Parathyroid adenoma (tissue), 2 donors: ENCODE data around the gene TCF15.
A peak's percentile ranks its signal among the peaks of the same experiment; 100 is the strongest.

ENCODE experiments used
- H2AFZ ChIP-seq: fragments of 300-600 bp; sonication (generic); one replicate; pipeline ENCODE4 v1.7.0; 2017; ENCODE audit warnings: antibody characterized with exemption, mild to moderate bottlenecking
- H3K27ac ChIP-seq: fragments of 300-600 bp; sonication (generic); one replicate; pipeline ENCODE4 v1.7.0; 2017
- H3K27me3 ChIP-seq: fragments of 300-600 bp; sonication (generic); one replicate; pipeline ENCODE4 v1.7.0; 2017; ENCODE audit warnings: low read length; ENCODE audit not compliant: control insufficient read depth, insufficient read depth
- H3K36me3 ChIP-seq: fragments of 300-600 bp; sonication (generic); one replicate; pipeline ENCODE4 v1.7.0; 2017; ENCODE audit warnings: low read length; ENCODE audit not compliant: control insufficient read depth, insufficient read depth
- H3K4me1 ChIP-seq: fragments of 300-600 bp; sonication (generic); one replicate; pipeline ENCODE4 v1.7.0; 2017; ENCODE audit warnings: control low read depth
- H3K4me2 ChIP-seq: fragments of 300-600 bp; sonication (generic); one replicate; pipeline ENCODE4 v1.7.0; 2017; ENCODE audit warnings: low read length
- H3K4me3 ChIP-seq: fragments of 300-600 bp; sonication (generic); one replicate; pipeline ENCODE4 v1.7.0; 2017; ENCODE audit warnings: low read depth, low read length
- H3K79me2 ChIP-seq: fragments of 300-600 bp; sonication (generic); one replicate; pipeline ENCODE4 v1.7.0; 2017; ENCODE audit warnings: control low read depth
- H3K9ac ChIP-seq: fragments of 300-600 bp; sonication (generic); one replicate; pipeline ENCODE4 v1.7.0; 2017; ENCODE audit warnings: mild to moderate bottlenecking
- H3K9me3 ChIP-seq: fragments of 300-600 bp; sonication (generic); one replicate; pipeline ENCODE4 v1.7.0; 2017; ENCODE audit warnings: low read length; ENCODE audit not compliant: control insufficient read depth
- TF ChIP-seq, protein P1 (sequence below): fragments of 300-600 bp; sonication (generic); IDR thresholded peaks from one replicate; pipeline ENCODE4 v1.7.0; 2017; ENCODE audit warnings: antibody characterized with exemption, mild to moderate bottlenecking
- donor health status: primary hyperparathyroidism.

TCF15 gene

GRCh38 chr20:610130-611046 is at the start of gene TCF15:
TSS of gene TCF15 (minus strand) at chr20:610309. CDS start at chr20:610237, 72 bp downstream.
- Histone ChIP-seq H3K4me1 (no peaks in the 10 kb centered on the region), H3K9ac (no peak within 1 kb of the TSS), H3K4me3 (no peak within 1 kb of the TSS), H3K36me3 (no peaks in the 10 kb centered on the region), H3K27ac (no peak within 1 kb of the TSS), H2AFZ (peak within 1 kb of the TSS; percentile 61), H3K4me2 (no peak within 1 kb of the TSS), H3K9me3 (no peaks in the 10 kb centered on the region), H3K27me3 (no peaks in the 10 kb centered on the region), H3K79me2 (no peaks in the 10 kb centered on the region)
- TF ChIP-seq, protein P1, sequence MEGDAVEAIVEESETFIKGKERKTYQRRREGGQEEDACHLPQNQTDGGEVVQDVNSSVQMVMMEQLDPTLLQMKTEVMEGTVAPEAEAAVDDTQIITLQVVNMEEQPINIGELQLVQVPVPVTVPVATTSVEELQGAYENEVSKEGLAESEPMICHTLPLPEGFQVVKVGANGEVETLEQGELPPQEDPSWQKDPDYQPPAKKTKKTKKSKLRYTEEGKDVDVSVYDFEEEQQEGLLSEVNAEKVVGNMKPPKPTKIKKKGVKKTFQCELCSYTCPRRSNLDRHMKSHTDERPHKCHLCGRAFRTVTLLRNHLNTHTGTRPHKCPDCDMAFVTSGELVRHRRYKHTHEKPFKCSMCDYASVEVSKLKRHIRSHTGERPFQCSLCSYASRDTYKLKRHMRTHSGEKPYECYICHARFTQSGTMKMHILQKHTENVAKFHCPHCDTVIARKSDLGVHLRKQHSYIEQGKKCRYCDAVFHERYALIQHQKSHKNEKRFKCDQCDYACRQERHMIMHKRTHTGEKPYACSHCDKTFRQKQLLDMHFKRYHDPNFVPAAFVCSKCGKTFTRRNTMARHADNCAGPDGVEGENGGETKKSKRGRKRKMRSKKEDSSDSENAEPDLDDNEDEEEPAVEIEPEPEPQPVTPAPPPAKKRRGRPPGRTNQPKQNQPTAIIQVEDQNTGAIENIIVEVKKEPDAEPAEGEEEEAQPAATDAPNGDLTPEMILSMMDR, result no peak

- Histone ChIP-seq H3K27ac (no peak overlapping the region), H3K4me1 (peaks cover 29% of the 10 kb centered on the region), H3K9me3 (no peaks in the 10 kb centered on the region), H3K27me3 (peaks cover 14% of the 10 kb centered on the region), H2AFZ (no peak overlapping the region), H3K4me2 (no peak overlapping the region), H3K79me2 (no peaks in the 10 kb centered on the region), H3K4me3 (no peak overlapping the region), H3K36me3 (no peaks in the 10 kb centered on the region), H3K9ac (no peak overlapping the region)
- TF ChIP-seq, protein P1, result no peak
Observed at GRCh38 chr20:658731-659291, 48.7 kb upstream of the TCF15 start.

DNA sequence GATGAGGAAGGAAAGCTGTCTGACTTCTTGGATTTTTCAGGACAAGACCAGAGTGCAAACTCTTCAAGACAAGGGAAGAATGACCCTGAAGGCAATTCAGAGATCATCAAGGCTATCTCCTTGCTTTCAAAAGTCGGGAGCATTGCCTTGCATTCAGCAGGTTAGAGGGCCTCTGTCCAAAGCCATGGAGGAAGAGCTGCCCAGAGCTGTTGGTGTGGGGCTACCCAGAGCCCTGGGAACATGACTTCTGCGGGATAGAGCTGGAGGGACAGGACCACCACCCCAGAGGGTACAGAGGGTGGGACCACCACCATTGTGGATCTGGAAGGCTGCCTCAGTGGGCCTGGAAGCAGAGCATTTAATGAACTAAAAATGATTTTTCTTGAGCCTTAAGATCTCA is 48.1 kb upstream of the TCF15 start:
- Histone ChIP-seq H3K4me2 (no peak overlapping the region), H3K4me1 (peaks cover 29% of the 10 kb centered on the region), H2AFZ (no peak overlapping the region), H3K9ac (no peak overlapping the region), H3K9me3 (no peaks in the 10 kb centered on the region), H3K27me3 (peaks cover 12% of the 10 kb centered on the region), H3K4me3 (no peak overlapping the region), H3K27ac (no peak overlapping the region), H3K79me2 (no peaks in the 10 kb centered on the region), H3K36me3 (no peaks in the 10 kb centered on the region)
- TF ChIP-seq, protein P1, result no peak

DNA sequence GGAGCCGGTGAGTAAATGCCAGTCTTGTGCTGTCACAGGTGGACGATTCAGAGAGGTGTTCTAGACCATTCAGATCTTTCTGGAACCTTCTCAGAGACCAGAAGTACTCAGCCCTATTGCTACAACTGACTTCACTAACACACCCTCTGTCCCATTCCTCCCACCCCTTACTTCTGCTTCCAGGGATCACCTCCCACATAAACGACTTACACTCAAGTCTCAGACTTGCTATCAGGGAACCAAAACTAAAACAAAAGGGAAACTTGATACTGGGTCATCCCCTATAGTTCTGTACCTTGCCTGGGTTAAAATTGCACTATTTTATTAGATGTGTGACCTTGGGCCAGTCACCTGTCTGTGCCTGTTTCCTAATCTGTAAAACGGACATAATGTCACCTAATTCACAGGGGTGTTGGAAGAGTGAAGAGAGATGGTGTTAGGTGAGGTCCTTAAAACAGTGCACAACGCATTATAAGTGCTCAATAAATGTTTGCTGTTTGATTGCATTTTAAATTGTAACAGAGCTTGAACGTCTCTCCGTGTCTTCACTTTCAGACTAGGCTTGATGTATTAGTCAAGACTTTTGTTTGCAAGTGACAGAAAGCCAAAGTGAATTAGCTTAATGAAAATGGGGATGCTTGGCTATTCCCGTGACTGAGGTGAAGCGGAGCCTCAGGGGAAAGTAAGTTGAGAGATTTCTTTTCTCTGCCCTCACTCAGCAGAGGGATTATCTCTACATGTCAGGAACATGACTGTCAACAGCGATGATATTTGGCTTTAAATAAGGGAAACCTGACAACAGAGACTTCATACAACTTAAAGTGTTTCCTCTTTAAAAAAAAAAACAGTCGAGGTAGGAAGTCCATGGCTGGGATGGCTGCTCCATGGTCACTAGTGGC is 45.9 kb upstream of the TCF15 start:
- Histone ChIP-seq H3K4me1 (peaks cover 20% of the 10 kb centered on the region), H3K9ac (no peak overlapping the region), H3K27me3 (no peaks in the 10 kb centered on the region), H3K79me2 (no peaks in the 10 kb centered on the region), H3K36me3 (no peaks in the 10 kb centered on the region), H3K4me2 (no peak overlapping the region), H3K4me3 (no peak overlapping the region), H3K27ac (peak overlapping the region; percentile 21), H3K9me3 (no peaks in the 10 kb centered on the region), H2AFZ (no peak overlapping the region)
- TF ChIP-seq, protein P1, result no peak
